Germinal center (tissue), 1 donor: ENCODE results near the gene TIPIN.

Source experiments
- DNase-seq: peaks from one replicate; pipeline ENCODE4 v3.0.0; 2012; ENCODE audit warnings: mixed read lengths, low spot score

TIPIN gene

DNA sequence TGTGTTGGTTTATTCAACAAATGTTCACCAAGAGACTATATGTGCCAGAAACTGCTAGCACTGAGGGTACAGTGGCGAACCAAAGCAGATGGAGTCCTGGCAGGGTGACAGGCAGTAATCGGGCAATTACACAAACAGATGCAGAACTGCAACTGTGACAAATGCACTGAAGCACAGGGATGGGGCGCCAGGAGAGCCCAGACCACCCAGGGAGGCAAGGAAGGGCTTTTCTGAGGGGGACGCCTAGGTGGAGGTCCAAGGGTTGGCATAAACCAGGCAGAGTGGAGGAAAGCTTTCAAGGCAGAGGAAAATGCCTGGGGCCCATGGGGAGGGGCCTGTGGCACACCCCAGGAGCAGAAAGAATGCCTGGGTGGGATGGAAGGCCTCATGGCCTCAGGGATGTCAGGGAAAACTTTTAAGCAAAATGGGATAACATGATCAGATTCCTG is 57.7 kb downstream of the TIPIN start:
- DNase-seq, result no peak

DNA sequence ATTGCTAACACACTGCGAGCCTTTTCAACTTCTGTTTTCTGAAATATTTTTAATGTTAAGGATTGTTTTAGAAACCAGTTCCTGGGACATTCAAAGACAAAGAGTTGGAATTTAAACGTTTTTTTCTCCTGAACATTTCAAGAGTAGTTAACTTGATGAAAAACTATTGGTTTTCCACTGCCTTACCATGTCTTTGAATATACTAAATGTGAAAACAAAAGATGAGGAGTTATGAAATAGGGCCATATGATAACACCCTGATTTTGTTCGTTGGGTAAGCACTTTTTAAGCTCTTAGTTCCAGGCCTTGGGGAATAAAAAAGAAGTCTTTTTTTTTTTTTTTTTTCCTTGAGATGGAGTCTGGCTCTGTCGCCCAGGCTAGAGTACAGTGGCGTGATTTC is 60.3 kb downstream of the TIPIN start:
- DNase-seq, result no peak

GRCh38 chr15:66294932-66295235 is 61.6 kb downstream of the TIPIN start:
- no peak for DNase-seq

GRCh38 chr15:66294157-66294931 is 62.1 kb downstream of the TIPIN start:
- peak; percentile 48 for DNase-seq

DNA sequence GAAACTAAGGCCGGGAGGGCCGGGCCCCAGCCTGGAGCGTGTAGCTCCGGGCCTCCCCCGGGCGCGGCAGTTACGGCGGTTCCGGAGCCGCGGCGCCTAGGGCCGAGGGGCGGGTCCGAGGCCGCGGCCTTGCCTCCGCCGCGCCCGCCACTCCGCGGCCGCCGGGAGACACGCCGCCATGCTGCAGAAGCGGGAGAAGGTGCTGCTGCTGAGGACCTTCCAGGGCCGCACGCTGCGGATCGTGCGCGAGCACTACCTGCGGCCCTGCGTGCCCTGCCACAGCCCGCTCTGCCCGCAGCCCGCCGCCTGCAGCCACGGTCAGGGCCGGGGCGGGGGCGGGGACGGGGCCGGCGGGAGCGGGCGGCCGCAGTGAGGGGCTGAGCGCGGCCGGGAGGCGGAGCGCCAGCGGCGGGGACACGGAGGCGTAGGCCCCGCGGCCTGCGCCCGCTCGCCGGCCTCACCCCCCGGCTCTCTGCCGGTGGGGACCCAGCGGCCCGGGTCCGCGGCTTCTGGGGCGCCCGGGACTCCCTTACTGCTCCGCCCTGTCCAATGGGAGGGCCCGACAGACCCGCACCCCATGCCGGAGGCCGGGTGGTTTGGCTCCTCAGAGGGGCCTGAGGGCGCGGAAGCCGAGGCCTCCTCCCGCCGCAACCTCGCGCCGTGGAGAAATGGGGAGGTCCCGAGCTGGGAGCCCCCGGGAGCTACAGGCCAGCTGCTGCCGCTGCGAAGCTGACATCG is 62.9 kb downstream of the TIPIN start, which contains the start of gene DIS3L:
Gene DIS3L, plus strand, starts transcription at position 150 of the 738 bp plus-strand sequence. Its CDS starts 29 bp downstream, at position 179.
- peak; percentile 85 for DNase-seq

GRCh38 chr15:66292571-66293418 is 63.7 kb downstream of the TIPIN start:
- no peak for DNase-seq

DNA sequence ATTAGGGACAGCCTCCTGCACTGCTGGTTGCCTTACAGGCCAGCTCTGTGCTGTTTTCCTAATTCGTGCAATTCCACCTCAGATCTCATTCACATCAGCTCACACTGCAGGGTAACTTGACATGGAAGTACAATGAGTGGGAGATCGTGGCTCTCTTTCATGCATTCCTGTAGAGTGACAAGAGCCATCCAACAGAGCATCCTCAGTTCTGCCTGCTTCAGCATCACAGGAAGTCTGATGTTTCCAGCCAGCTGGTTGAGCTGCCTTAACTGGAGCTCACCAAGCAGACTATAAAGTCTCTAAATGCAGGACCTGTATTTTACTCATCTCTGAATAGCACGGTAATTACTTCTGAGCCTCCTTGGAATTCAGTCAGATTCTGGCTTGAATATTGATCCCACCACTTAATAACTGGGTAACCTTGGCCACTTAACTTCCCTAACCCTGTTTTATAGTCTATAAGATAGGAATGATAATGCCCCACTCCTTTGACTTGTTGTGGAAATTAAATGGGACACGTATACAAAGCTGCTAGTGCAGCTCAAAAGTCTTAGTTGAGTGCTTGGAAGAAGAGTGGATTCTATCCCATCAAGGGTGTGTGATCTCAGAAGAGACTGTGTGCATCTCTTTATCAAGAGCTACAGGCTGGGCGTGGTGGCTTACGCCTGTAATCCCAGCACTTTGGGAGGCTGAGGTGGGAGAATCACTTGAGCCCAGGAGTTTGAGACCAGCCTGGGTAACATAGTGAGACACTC is 64.5 kb downstream of the TIPIN start:
- DNase-seq, result no peak

- no peak for DNase-seq
These were observed 66.0 kb downstream of the TIPIN start for GRCh38 chr15:66290518-66290917.

DNA sequence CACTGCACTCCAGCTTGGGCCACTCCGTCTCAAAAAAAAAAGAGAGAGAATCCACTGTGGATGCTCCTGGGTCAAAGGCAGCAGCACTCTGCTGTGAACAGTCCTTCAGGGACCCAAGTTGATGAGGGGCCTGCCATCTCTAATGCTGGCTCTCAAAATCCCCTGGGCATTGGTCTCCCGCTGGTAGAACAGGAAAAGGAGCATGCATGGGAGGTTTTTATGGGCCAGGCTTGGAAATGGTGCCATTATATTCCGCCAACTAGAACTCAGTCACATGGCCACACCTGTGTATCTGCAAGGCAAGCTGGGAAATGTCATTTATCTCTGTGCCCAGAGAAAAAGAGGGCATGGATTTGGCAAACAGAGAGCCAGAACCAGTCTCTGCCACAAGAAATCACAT is 66.5 kb downstream of the TIPIN start:
- DNase-seq, result no peak

DNA sequence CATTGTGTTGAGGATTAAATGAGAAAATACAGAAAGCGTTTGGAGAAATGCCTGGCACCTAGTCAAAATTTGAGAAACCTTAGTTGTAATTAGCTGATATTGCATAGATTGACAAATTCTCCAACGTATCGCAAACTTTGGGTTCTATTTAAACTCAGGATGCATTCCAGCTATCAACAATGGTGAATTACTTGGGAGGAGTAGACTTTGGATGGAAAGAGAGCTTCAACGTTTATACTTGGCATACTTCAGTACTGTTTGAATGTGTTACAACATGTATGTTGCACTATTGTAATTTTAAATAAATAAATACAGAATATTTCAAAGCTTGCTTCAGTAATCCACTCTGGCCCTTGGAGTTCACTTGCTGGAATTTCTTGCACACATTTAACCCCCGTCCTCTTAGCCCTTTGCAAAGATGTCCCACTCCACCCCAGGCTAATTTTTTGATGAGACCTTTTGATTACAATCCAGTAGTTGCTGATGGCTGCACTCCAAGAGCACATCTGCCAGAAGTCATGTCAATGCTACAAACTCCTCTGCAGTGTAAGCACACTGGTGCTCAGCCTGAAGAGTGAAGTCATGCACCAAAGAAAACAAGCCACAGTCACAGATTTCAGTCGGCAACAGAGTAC is 67.8 kb downstream of the TIPIN start:
- DNase-seq, result no peak

DNA sequence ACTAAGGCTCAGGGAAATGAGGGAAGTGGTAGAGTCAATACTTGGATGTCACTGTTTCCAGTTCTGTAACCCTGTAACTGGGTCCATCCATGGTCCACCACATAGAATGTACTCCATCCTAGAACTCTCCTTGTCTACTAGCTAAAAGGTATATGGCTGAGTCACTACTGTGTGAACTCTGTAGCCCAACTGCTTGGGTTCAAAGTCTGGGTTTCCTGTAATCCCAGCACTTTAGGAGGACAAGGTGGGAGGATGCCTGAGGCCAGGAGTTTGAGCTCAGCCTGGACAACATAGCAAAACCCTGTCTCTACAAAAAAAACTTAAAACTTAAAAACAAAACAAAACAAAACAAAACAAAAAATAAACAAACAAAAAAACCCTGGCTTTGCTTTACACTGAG is 68.4 kb downstream of the TIPIN start:
- DNase-seq, result no peak

- peak; percentile 25 for DNase-seq
These were observed 68.9 kb downstream of the TIPIN start for GRCh38 chr15:66287461-66288057.
